ENCODE measurements around the gene CFAP46. TPM values are rescaled to one million over a fixed set of nuclear protein-coding genes. Genes with fewer than 3 reads are reported as not detected.

Gene CFAP46
- total RNA-seq, 4 donors from 2014 or later = 0.32 to 0.54 TPM; not detected in 2

GRCh38 chr10:132820056-132820455 is 122.3 kb downstream of the CFAP46 start:
- intact Hi-C loops (cut with DNase I; ENCODE audit: low total_unique reads) = no loop called here
- 92 to 93% methylated on average over 13 of the region's 13 CpGs for WGBS, 2 donors

GRCh38 chr10:132817701-132818211 is 124.6 kb downstream of the CFAP46 start:
- intact Hi-C loops (cut with DNase I; ENCODE audit: low total_unique reads) = no loop called here
- no peak overlapping the region for H3K4me3 ChIP-seq (ENCODE audit: low read depth, poor library complexity, severe bottlenecking)
- WGBS, 2 donors = 79 to 83% methylated on average over 29 of the region's 29 CpGs
- TF ChIP-seq POLR2A (IDR thresholded peaks at IDR 0.05) (no peak), CTCF (IDR thresholded peaks at IDR 0.05) (no peak)
- peak in 1 of 2 donors; percentile 76 for DNase-seq (ENCODE audit: low spot score in 2 of 2)

More at GRCh38 chr10:132820056-132820455, 122.3 kb downstream of the CFAP46 start:
- no peak overlapping the region for H3K4me3 ChIP-seq (ENCODE audit: low read depth, poor library complexity, severe bottlenecking)
- DNase-seq (ENCODE audit: low spot score in 2 of 2) = peak in 1 of 2 donors; percentile 52
- no peak for TF ChIP-seq CTCF (IDR thresholded peaks at IDR 0.05)
- TF ChIP-seq POLR2A (IDR thresholded peaks at IDR 0.05) = no peak

GRCh38 chr10:132816718-132817117 is 125.7 kb downstream of the CFAP46 start:
- no peak overlapping the region for H3K4me3 ChIP-seq (ENCODE audit: low read depth, poor library complexity, severe bottlenecking)
- TF ChIP-seq POLR2A (IDR thresholded peaks at IDR 0.05) (no peak), CTCF (IDR thresholded peaks at IDR 0.05) (no peak)
- DNase-seq (ENCODE audit: low spot score in 2 of 2) = peak in 1 of 2 donors; percentile 17
- WGBS, 2 donors = 71 to 80% methylated on average over 12 of the region's 12 CpGs
- intact Hi-C loops (cut with DNase I; ENCODE audit: low total_unique reads) = no loop called here

- TF ChIP-seq POLR2A (IDR thresholded peaks at IDR 0.05) (no peak), CTCF (IDR thresholded peaks at IDR 0.05) (no peak)
- 76% methylated on average over 18 of the region's 18 CpGs for WGBS, 2 donors
- peak in 1 of 2 donors; percentile 60 for DNase-seq (ENCODE audit: low spot score in 2 of 2)
- no peak overlapping the region for H3K4me3 ChIP-seq (ENCODE audit: low read depth, poor library complexity, severe bottlenecking)
- intact Hi-C loops (cut with DNase I; ENCODE audit: low total_unique reads) = no loop called here
Measured at GRCh38 chr10:132815168-132815857, 127.1 kb downstream of the CFAP46 start.

GRCh38 chr10:132814469-132814856 is 127.9 kb downstream of the CFAP46 start:
- no peak for TF ChIP-seq CTCF (IDR thresholded peaks at IDR 0.05)
- no peak for TF ChIP-seq POLR2A (IDR thresholded peaks at IDR 0.05)
- WGBS, 2 donors = 72 to 74% methylated on average over 16 of the region's 16 CpGs
- peak in 1 of 2 donors; percentile 82 for DNase-seq (ENCODE audit: low spot score in 2 of 2)
- intact Hi-C loops (cut with DNase I; ENCODE audit: low total_unique reads) = no loop called here
- H3K4me3 ChIP-seq (ENCODE audit: low read depth, poor library complexity, severe bottlenecking) = no peak overlapping the region

All from lower leg skin (tissue), 4 donors.